ENCODE results near the gene MAPK14. TPM values are rescaled to one million over a fixed set of nuclear protein-coding genes. Genes with fewer than 3 reads are reported as not detected.

MAPK14 gene
- total and polyA plus RNA-seq, 9 of the 15 experiments (the other 6 are each of a cell fraction or from before 2014, with no cell fraction given): 8.8 to 62.7 (median 35.5) TPM

DNA sequence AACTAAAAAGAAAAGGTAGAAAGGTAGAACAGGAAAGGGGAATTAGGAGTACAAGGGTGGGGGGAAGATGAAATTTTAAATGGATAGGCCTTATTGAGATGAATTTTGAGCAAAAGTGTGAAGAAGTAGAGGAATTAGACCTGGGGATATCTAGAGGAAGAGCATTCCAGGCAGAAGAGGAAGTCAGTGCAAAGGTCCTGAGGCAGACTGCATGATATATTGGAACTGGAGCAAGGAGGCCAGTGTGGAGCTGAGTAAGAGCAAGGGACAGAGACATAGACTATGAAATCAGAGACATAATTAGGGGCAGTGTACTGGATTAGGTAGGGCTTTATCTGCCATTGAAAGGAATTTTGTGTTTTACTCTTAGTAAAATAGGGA lies 40.4 kb downstream of the MAPK14 start:
- ATAC-seq (peak; percentile 23; the same call in 2 of the 3 replicates), DNase-seq (ENCODE audit: extremely low read depth in 1 of 4, low spot score in 3 of 4) (peak in 1 of 4 experiments; percentile 19), FAIRE-seq (no peak)
- Histone ChIP-seq H3K27ac (ENCODE audit: extremely low read depth, low read depth, low read length) (no peak overlapping the region; the same call in 1 of the 3 replicates), H3K4me2 (ENCODE audit: insufficient read depth, low read length) (peak overlapping the region; percentile 1; the same call in 1 of the 2 replicates), H3K4me1 (replicated peaks in 1 of 2; ENCODE audit: control insufficient read depth in 2 of 2, insufficient read depth in 2 of 2, low read length in 2 of 2) (peaks cover 9 to 16% of the 10 kb centered on the region in 2 experiments; a peak in 3 of 5 replicates), H3K9me3 (replicated peaks; ENCODE audit: control insufficient read depth, insufficient read depth, low read depth, low read length) (no peaks in the 10 kb centered on the region), H4K20me1 (replicated peaks; ENCODE audit: control insufficient read depth, insufficient read depth, low read length) (peaks cover 22% of the 10 kb centered on the region), H3K27me3 (ENCODE audit: control insufficient read depth in 2 of 2, insufficient read depth in 2 of 2, low read length in 2 of 2) (no peaks in the 10 kb centered on the region), H3K79me2 (ENCODE audit: control insufficient read depth, insufficient read depth, low read length) (peaks cover 49% of the 10 kb centered on the region), H3K9me1 (ENCODE audit: control insufficient read depth, insufficient read depth, low read length) (peaks cover 6% of the 10 kb centered on the region), H3K36me3 (ENCODE audit: control insufficient read depth, insufficient read depth, low read length) (peaks cover under 1% of the 10 kb centered on the region; the same call in 1 of the 3 replicates), H3K9ac (ENCODE audit: insufficient read depth in 1 of 2, low read depth in 2 of 2, low read length in 2 of 2) (no peak overlapping the region), H2AFZ (ENCODE audit: low read depth, low read length) (no peak overlapping the region), H3K4me3 (no peak overlapping the region)
- ChIA-PET POLR2A (interaction anchor here (0.6 to 1.7 kb wide), 4 partner anchors 9 to 156 kb away, joined by 3 to 5 read pairs (median 4); no protein-coding TSS in a partner anchor), CTCF (ENCODE audit: low intra/inter-chr PET ratio) (no interaction called here)
- intact Hi-C loops (cut with micrococcal nuclease): no loop called here
- BruUV-seq (replicated peaks): no TSS peak
- in situ Hi-C loops (cut with MboI): no loop called here
- no peak for TF ChIP-seq WHSC1 (IDR thresholded peaks at IDR 0.05; ENCODE audit: low read length)
- TF ChIP-seq SMARCA5 (IDR thresholded peaks at IDR 0.05): peak; percentile 99
- peak in 1 of 2 experiments; percentile 9; a peak in 1 of 4 replicates for TF ChIP-seq TRIM24 (IDR thresholded peaks at IDR 0.05)
- no peak for TF ChIP-seq SREBF2 (CRISPR knock-in tag; IDR thresholded peaks at IDR 0.05)
- TF ChIP-seq FOXK2 (conservative IDR thresholded peaks at IDR 0.05 in 1 of 2, IDR thresholded peaks at IDR 0.05 in 1 of 2; ENCODE audit: low read depth in 2 of 2): peak in 1 of 2 experiments; percentile 46; a peak in 1 of 4 replicates
- TF ChIP-seq EP400 (IDR thresholded peaks at IDR 0.05): peak; percentile 23; the same call in 1 of the 2 replicates
- TF ChIP-seq DNMT1 (IDR thresholded peaks at IDR 0.05): no peak
- TF ChIP-seq ARID1B (IDR thresholded peaks at IDR 0.05): peak; percentile 24; the same call in 1 of the 2 replicates
- TF ChIP-seq EWSR1 (IDR thresholded peaks at IDR 0.05; ENCODE audit: borderline replicate concordance, low read depth, partially characterized antibody): no peak
- TF ChIP-seq PTBP1 (IDR thresholded peaks at IDR 0.05; ENCODE audit: low read depth, low read length): no peak
- 0 out of 2 replicates have a peak, but pooled peaks have one; percentile 16 for TF ChIP-seq SUPT5H (IDR thresholded peaks at IDR 0.05)
- TF ChIP-seq NFYB (IDR thresholded peaks at IDR 0.05; ENCODE audit: extremely low read depth, insufficient read length): no peak
- peak; percentile 72 for TF ChIP-seq SPI1 (IDR thresholded peaks at IDR 0.05; ENCODE audit: borderline replicate concordance, low read depth, low read length)
- TF ChIP-seq ZNF75A (CRISPR knock-in tag; IDR thresholded peaks at IDR 0.05): no peak
- TF ChIP-seq RUNX1 (IDR thresholded peaks at IDR 0.05; ENCODE audit: low read depth): no peak
- TF ChIP-seq TCFL5 (CRISPR knock-in tag; conservative IDR thresholded peaks at IDR 0.05): no peak
- TF ChIP-seq, protein P1, sequence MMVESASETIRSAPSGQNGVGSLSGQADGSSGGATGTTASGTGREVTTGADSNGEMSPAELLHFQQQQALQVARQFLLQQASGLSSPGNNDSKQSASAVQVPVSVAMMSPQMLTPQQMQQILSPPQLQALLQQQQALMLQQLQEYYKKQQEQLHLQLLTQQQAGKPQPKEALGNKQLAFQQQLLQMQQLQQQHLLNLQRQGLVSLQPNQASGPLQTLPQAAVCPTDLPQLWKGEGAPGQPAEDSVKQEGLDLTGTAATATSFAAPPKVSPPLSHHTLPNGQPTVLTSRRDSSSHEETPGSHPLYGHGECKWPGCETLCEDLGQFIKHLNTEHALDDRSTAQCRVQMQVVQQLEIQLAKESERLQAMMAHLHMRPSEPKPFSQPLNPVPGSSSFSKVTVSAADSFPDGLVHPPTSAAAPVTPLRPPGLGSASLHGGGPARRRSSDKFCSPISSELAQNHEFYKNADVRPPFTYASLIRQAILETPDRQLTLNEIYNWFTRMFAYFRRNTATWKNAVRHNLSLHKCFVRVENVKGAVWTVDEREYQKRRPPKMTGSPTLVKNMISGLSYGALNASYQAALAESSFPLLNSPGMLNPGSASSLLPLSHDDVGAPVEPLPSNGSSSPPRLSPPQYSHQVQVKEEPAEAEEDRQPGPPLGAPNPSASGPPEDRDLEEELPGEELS (CRISPR knock-in tag; IDR thresholded peaks at IDR 0.05; ENCODE audit: borderline replicate concordance): no peak
- TF ChIP-seq, protein P2, sequence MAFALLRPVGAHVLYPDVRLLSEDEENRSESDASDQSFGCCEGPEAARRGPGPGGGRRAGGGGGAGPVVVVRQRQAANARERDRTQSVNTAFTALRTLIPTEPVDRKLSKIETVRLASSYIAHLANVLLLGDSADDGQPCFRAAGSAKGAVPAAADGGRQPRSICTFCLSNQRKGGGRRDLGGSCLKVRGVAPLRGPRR (CRISPR knock-in tag; IDR thresholded peaks at IDR 0.05): no peak
- TF ChIP-seq SMARCA4 (IDR thresholded peaks at IDR 0.05): no peak
- TF ChIP-seq NKRF (IDR thresholded peaks at IDR 0.05; ENCODE audit: borderline replicate concordance): 0 out of 2 replicates have a peak, but pooled peaks have one; percentile 38
- no peak for TF ChIP-seq JUN (IDR thresholded peaks at IDR 0.05; ENCODE audit: borderline replicate concordance, low read depth, low read length)
- no peak for TF ChIP-seq JUN (CRISPR knock-in tag; IDR thresholded peaks at IDR 0.05; ENCODE audit: borderline replicate concordance)
